ENCODE measurements around the gene CCDC86. TPM values are rescaled to one million over a fixed set of nuclear protein-coding genes. Genes with fewer than 3 reads are reported as not detected.

The CCDC86 gene
- total and polyA plus RNA-seq, 2 of the 4 experiments (the other 2 are of a cell fraction), result 9.5 to 34.0 TPM

DNA sequence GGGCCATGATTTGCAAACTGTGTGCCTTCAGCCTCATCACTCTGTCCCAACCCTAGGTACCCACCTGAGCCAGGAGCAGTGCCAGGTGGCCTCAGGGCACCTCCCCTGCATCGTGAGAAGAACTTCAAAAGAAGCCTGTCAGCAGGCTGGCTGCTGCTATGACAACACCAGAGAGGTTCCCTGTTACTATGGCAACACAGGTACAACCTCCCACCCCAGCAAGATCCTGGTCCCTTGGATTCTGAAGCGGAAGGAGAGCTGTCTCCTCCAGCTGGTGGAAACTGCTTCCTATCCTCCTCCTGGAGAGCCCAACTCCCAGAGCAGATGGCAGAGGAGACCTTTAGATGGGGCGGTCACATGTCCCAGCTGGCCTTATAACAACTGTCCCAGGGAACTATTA is 28.4 kb downstream of the CCDC86 start:
- Histone ChIP-seq H3K9me3 (ENCODE audit: control insufficient read depth, insufficient read depth, low read length) (no peaks in the 10 kb centered on the region), H2BK5ac (ENCODE audit: low read depth, low read length, poor library complexity, severe bottlenecking) (no peak overlapping the region), H3K4me1 (ENCODE audit: control insufficient read depth, insufficient read depth, low read length) (peaks cover 22% of the 10 kb centered on the region), H3K14ac (replicated peaks; ENCODE audit: low read depth, low read length) (no peak overlapping the region), H3K4ac (ENCODE audit: low read depth, low read length) (no peak overlapping the region), H3K79me1 (ENCODE audit: low read depth in 1 of 2, low read length in 2 of 2) (0 out of 4 replicates have a peak, but pooled peaks cover 0 to 3% of the 10 kb centered on the region in 2 experiments), H4K5ac (ENCODE audit: low read depth, low read length) (no peak overlapping the region), H3K9ac (ENCODE audit: low read depth, low read length) (no peak overlapping the region), H2BK20ac (ENCODE audit: low read depth, low read length) (no peak overlapping the region), H3K9me1 (ENCODE audit: insufficient read depth, low read length) (peaks cover 23% of the 10 kb centered on the region), H3K27me3 (ENCODE audit: control insufficient read depth, insufficient read depth, low read length) (no peaks in the 10 kb centered on the region; the same call in none of the 2 replicates), H3K23ac (ENCODE audit: low read depth, low read length) (no peak overlapping the region), H3K56ac (ENCODE audit: extremely low read depth, insufficient read depth, low read length) (no peak overlapping the region), H2BK120ac (ENCODE audit: low read depth, low read length) (no peak overlapping the region), H4K8ac (ENCODE audit: low read depth in 2 of 2, low read length in 2 of 2) (no peak overlapping the region), H3K4me2 (ENCODE audit: low read depth, low read length) (no peak overlapping the region), H2BK15ac (ENCODE audit: low read depth, low read length) (no peak overlapping the region), H2AFZ (replicated peaks; ENCODE audit: low read length, poor library complexity) (no peak overlapping the region), H4K91ac (ENCODE audit: insufficient read depth, low read depth, low read length) (no peak overlapping the region), H3K18ac (ENCODE audit: low read depth, low read length) (no peak overlapping the region), H2AK9ac (replicated peaks; ENCODE audit: low read depth, low read length, poor library complexity) (no peak overlapping the region), H4K20me1 (ENCODE audit: insufficient read depth, low read length) (no peaks in the 10 kb centered on the region), H3K4me3 (ENCODE audit: insufficient read depth, low read depth, low read length) (no peak overlapping the region), H2AK5ac (ENCODE audit: low read depth, low read length) (no peak overlapping the region), H3K27ac (ENCODE audit: insufficient read depth, low read length) (no peak overlapping the region), H3K36me3 (ENCODE audit: control insufficient read depth, insufficient read depth, low read length) (no peaks in the 10 kb centered on the region)
- in situ Hi-C loops (cut with MboI; ENCODE audit: low sequenced_read_pairs) (no loop called here), intact Hi-C loops (cut with micrococcal nuclease) (no loop called here), dilution Hi-C loops (cut with HindIII; ENCODE audit: low sequenced_read_pairs, unreplicated experiment) (no loop called here)
- TF ChIP-seq MXI1 (IDR thresholded peaks at IDR 0.05; ENCODE audit: borderline replicate concordance, low read depth, low read length), result no peak
- no peak for TF ChIP-seq CHD1 (IDR thresholded peaks at IDR 0.05; ENCODE audit: low read depth, low read length)
- no peak for TF ChIP-seq NFE2L2 (IDR thresholded peaks at IDR 0.05; ENCODE audit: low read depth, low read length)
- ChIA-PET CTCF (interaction anchor here (1.5 kb wide), 1 partner anchor 38 kb away, joined by 5 read pairs; no protein-coding TSS in a partner anchor), POLR2A (ENCODE audit: unreplicated experiment) (no interaction called here)
- no TSS peak for BruUV-seq (replicated peaks)
- no peak for DNase-seq
- no peak for ATAC-seq (ENCODE audit: low read depth)
- 0% methylated on average over 1 of the region's 3 CpGs; no CpG with 5 or more reads in 1 of the 2 experiments for WGBS, 2 experiments (ENCODE audit: extremely low coverage in 2 of 2, insufficient read length in 1 of 2)

Data from IMR-90 (cell line).